HG03039 (cell line): ENCODE data around the gene NSG1.
"Not testable (repeated sequence)": the region's sequence is repeated elsewhere in the genome, so short reads cannot be mapped to it uniquely, and the experiment has no call there.

Experiments
- ATAC-seq: cut with Tn5 transposase; IDR thresholded peaks from one replicate; pipeline ENCODE4 v1.9.1; 2021; ENCODE audit warnings: mild to moderate bottlenecking, moderate library complexity; ENCODE audit not compliant: unreplicated experiment

NSG1 gene

GRCh38 chr4:4415107-4415805, 28.4 kb downstream of the NSG1 start:
- no peak for ATAC-seq

- ATAC-seq = no peak
These were observed 29.2 kb downstream of the NSG1 start for GRCh38 chr4:4415806-4416805.

- ATAC-seq = no peak
These were observed 30.1 kb downstream of the NSG1 start for GRCh38 chr4:4416981-4417380.

- no peak for ATAC-seq
These were observed 31.0 kb downstream of the NSG1 start for GRCh38 chr4:4417886-4418285.

GRCh38 chr4:4418676-4419390, 31.9 kb downstream of the NSG1 start:
- ATAC-seq = no peak

- ATAC-seq = no peak
These were observed 33.0 kb downstream of the NSG1 start for GRCh38 chr4:4419896-4420295.

- ATAC-seq = no peak
These were observed 33.5 kb downstream of the NSG1 start for GRCh38 chr4:4420421-4420820.

- no peak for ATAC-seq
These were observed 34.5 kb downstream of the NSG1 start for GRCh38 chr4:4421356-4421755.

- ATAC-seq = not testable (repeated sequence)
These were observed 35.2 kb downstream of the NSG1 start for GRCh38 chr4:4422117-4422516.

- no peak for ATAC-seq
These were observed 36.1 kb downstream of the NSG1 start for GRCh38 chr4:4422856-4423499.

- ATAC-seq = no peak
These were observed 37.0 kb downstream of the NSG1 start for GRCh38 chr4:4423706-4424498.

- ATAC-seq = no peak
These were observed 37.7 kb downstream of the NSG1 start for GRCh38 chr4:4424499-4425115.

- no peak for ATAC-seq
These were observed 38.3 kb downstream of the NSG1 start for GRCh38 chr4:4425119-4425690.

GRCh38 chr4:4425696-4426095, 38.8 kb downstream of the NSG1 start:
- no peak for ATAC-seq

- no peak for ATAC-seq
These were observed 39.7 kb downstream of the NSG1 start for GRCh38 chr4:4426511-4427120.

- no peak for ATAC-seq
These were observed 40.4 kb downstream of the NSG1 start for GRCh38 chr4:4427121-4427870.

GRCh38 chr4:4427886-4428285, 41.0 kb downstream of the NSG1 start:
- ATAC-seq = no peak
